IMR-90 (cell line): ENCODE results near the gene PBX4. TPM values are rescaled to one million over a fixed set of nuclear protein-coding genes. Genes with fewer than 3 reads are reported as not detected.

ENCODE experiments used
- ATAC-seq: fragments of 200-7000 bp; cut with Tn5 transposase; 2 replicates; pipeline ENCODE4 v1.9.1; 2020; ENCODE audit warnings: low read depth, mild to moderate bottlenecking, moderate library complexity
- BruUV-seq: library from RNA; stranded (reverse); fragments of 400-500 nt; replicated peaks from 2 replicates; lab custom pipeline; 2021; lab: Mats Ljungman, UMichigan
- CTCF ChIA-PET: fragments of 300-600 bp; formaldehyde crosslinking; extraction: SDS; loops from one replicate; lab custom pipeline; 2021; ENCODE audit warnings: antibody characterized with exemption; lab: Yijun Ruan, JAX
- POLR2A ChIA-PET: fragments of 300-600 bp; sonication (Branson Sonifier 250); formaldehyde crosslinking; loops from one replicate; lab custom pipeline; 2022; ENCODE audit warnings: antibody characterized with exemption; ENCODE audit not compliant: unreplicated experiment; lab: Charles Lee
- DNase-seq: peaks from one replicate; pipeline ENCODE4 v3.0.0; 2013
- H2AFZ ChIP-seq: replicated peaks from 2 replicates; pipeline ENCODE3; 2013; ENCODE audit warnings: low read length, mild to moderate bottlenecking; ENCODE audit not compliant: poor library complexity
- H2AK5ac ChIP-seq: 2 replicates; pipeline ENCODE4 v1.6.1; 2013; ENCODE audit warnings: low read depth, low read length, inconsistent platforms
- H2AK9ac ChIP-seq: replicated peaks from 2 replicates; pipeline ENCODE3; 2013; ENCODE audit warnings: mild to moderate bottlenecking, low read depth, low read length, moderate library complexity; ENCODE audit not compliant: poor library complexity
- H2BK120ac ChIP-seq: 2 replicates; pipeline ENCODE4 v1.6.1; 2013; ENCODE audit warnings: low read depth, low read length, inconsistent platforms
- H2BK15ac ChIP-seq: 3 replicates; pipeline ENCODE4 v1.6.1; 2013; ENCODE audit warnings: low read depth, low read length, inconsistent platforms
- H2BK20ac ChIP-seq: 2 replicates; pipeline ENCODE4 v1.6.1; 2013; ENCODE audit warnings: low read depth, mild to moderate bottlenecking, inconsistent platforms, low read length, moderate library complexity
- H2BK5ac ChIP-seq: 2 replicates; pipeline ENCODE4 v1.6.1; 2013; ENCODE audit warnings: mild to moderate bottlenecking, low read depth, low read length, inconsistent platforms; ENCODE audit not compliant: poor library complexity, severe bottlenecking
- H3K14ac ChIP-seq: replicated peaks from 2 replicates; pipeline ENCODE4 v1.6.1; 2013; ENCODE audit warnings: low read depth, low read length, inconsistent platforms
- H3K18ac ChIP-seq: 2 replicates; pipeline ENCODE4 v1.6.1; 2013; ENCODE audit warnings: low read depth, low read length, control low read depth
- H3K23ac ChIP-seq: 2 replicates; pipeline ENCODE4 v1.6.1; 2013; ENCODE audit warnings: low read depth, low read length, inconsistent platforms
- H3K27ac ChIP-seq: 2 replicates; pipeline ENCODE4 v1.5.1; 2013; ENCODE audit warnings: mild to moderate bottlenecking, control low read depth, low read length; ENCODE audit not compliant: insufficient read depth
- H3K27me3 ChIP-seq: 2 replicates; pipeline ENCODE4 v1.6.1; 2013; ENCODE audit warnings: low read length; ENCODE audit not compliant: control insufficient read depth, insufficient read depth
- H3K36me3 ChIP-seq: 2 replicates; pipeline ENCODE4 v1.6.1; 2013; ENCODE audit warnings: low read length, mixed read lengths; ENCODE audit not compliant: control insufficient read depth, insufficient read depth
- H3K4ac ChIP-seq: 2 replicates; pipeline ENCODE4 v1.6.1; 2013; ENCODE audit warnings: low read depth, low read length, inconsistent platforms
- H3K4me1 ChIP-seq: 2 replicates; pipeline ENCODE4 v1.6.1; 2013; ENCODE audit warnings: low read length, mixed read lengths; ENCODE audit not compliant: control insufficient read depth, insufficient read depth
- H3K4me2 ChIP-seq: 2 replicates; pipeline ENCODE4 v1.6.1; 2013; ENCODE audit warnings: low read depth, mild to moderate bottlenecking, control low read depth, low read length, moderate library complexity
- H3K4me3 ChIP-seq: 2 replicates; pipeline ENCODE4 v1.5.1; 2013; ENCODE audit warnings: low read depth, mild to moderate bottlenecking, control low read depth, low read length, moderate library complexity; ENCODE audit not compliant: insufficient read depth
- H3K56ac ChIP-seq: 2 replicates; pipeline ENCODE4 v1.6.1; 2013; ENCODE audit warnings: low read length, inconsistent platforms; ENCODE audit not compliant: insufficient read depth; ENCODE audit errors: extremely low read depth
- H3K79me1 ChIP-seq, 2 experiments: 2 replicates each; pipeline ENCODE4 v1.6.1; 2013; ENCODE audit warnings: low read length in 2 of 2, inconsistent platforms in 1 of 2, low read depth in 1 of 2
- H3K9ac ChIP-seq: 2 replicates; pipeline ENCODE4 v1.6.1; 2013; ENCODE audit warnings: low read depth, low read length, control low read depth
- H3K9me1 ChIP-seq: 2 replicates; pipeline ENCODE4 v1.6.1; 2013; ENCODE audit warnings: low read length, inconsistent platforms; ENCODE audit not compliant: insufficient read depth
- H3K9me3 ChIP-seq: 2 replicates; pipeline ENCODE4 v1.6.1; 2013; ENCODE audit warnings: low read length; ENCODE audit not compliant: control insufficient read depth, insufficient read depth
- H4K20me1 ChIP-seq: 2 replicates; pipeline ENCODE4 v1.6.1; 2013; ENCODE audit warnings: low read length, inconsistent platforms; ENCODE audit not compliant: insufficient read depth
- H4K5ac ChIP-seq: 2 replicates; pipeline ENCODE4 v1.6.1; 2013; ENCODE audit warnings: mild to moderate bottlenecking, low read depth, low read length, control low read depth
- H4K8ac ChIP-seq, 2 experiments: 2 replicates each; pipeline ENCODE4 v1.6.1; 2013; ENCODE audit warnings: low read depth in 2 of 2, low read length in 2 of 2, control low read depth in 1 of 2, inconsistent platforms in 1 of 2
- H4K91ac ChIP-seq: 2 replicates; pipeline ENCODE4 v1.6.1; 2013; ENCODE audit warnings: low read depth, low read length, inconsistent platforms; ENCODE audit not compliant: insufficient read depth
- BHLHE40 ChIP-seq: fragments of 150-350 bp; IDR thresholded peaks from 2 replicates; pipeline ENCODE4 v1.6.1; 2016; ENCODE audit warnings: mild to moderate bottlenecking, low read depth, low read length
- CEBPB ChIP-seq: IDR thresholded peaks from 2 replicates; pipeline ENCODE4 v1.6.1; 2012; ENCODE audit warnings: low read depth, low read length, improper control_type of control experiment
- CHD1 ChIP-seq: IDR thresholded peaks from 2 replicates; pipeline ENCODE4 v1.6.1; 2012; ENCODE audit warnings: low read depth, low read length, improper control_type of control experiment
- ELK1 ChIP-seq: fragments of 150-350 bp; IDR thresholded peaks from 2 replicates; pipeline ENCODE4 v1.6.1; 2016; ENCODE audit warnings: low read depth, mild to moderate bottlenecking, low read length, moderate library complexity, borderline replicate concordance
- FOS ChIP-seq: fragments of 150-350 bp; IDR thresholded peaks from 2 replicates; pipeline ENCODE4 v1.6.1; 2016; ENCODE audit warnings: low read depth, low read length
- MAFK ChIP-seq: IDR thresholded peaks from 2 replicates; pipeline ENCODE4 v1.6.1; 2012; ENCODE audit warnings: low read depth, low read length, improper control_type of control experiment
- MAZ ChIP-seq: IDR thresholded peaks from 2 replicates; pipeline ENCODE4 v1.6.1; 2012; ENCODE audit warnings: low read depth, mild to moderate bottlenecking, low read length, improper control_type of control experiment, moderate library complexity, borderline replicate concordance
- MXI1 ChIP-seq: IDR thresholded peaks from 2 replicates; pipeline ENCODE4 v1.6.1; 2012; ENCODE audit warnings: low read depth, mild to moderate bottlenecking, low read length, moderate library complexity, borderline replicate concordance
- NFE2L2 ChIP-seq: fragments of 150-350 bp; IDR thresholded peaks from 2 replicates; pipeline ENCODE4 v1.6.1; 2016; ENCODE audit warnings: low read depth, mild to moderate bottlenecking, low read length
- POLR2A ChIP-seq: IDR thresholded peaks from 2 replicates; pipeline ENCODE4 v1.6.1; 2012; ENCODE audit warnings: mild to moderate bottlenecking, low read depth, low read length
- RAD21 ChIP-seq: IDR thresholded peaks from 2 replicates; pipeline ENCODE4 v1.6.1; 2012; ENCODE audit warnings: low read length, improper control_type of control experiment
- RCOR1 ChIP-seq: IDR thresholded peaks from 2 replicates; pipeline ENCODE4 v1.6.1; 2012; ENCODE audit warnings: mild to moderate bottlenecking, low read length, improper control_type of control experiment; ENCODE audit not compliant: insufficient replicate concordance
- RFX5 ChIP-seq: IDR thresholded peaks from 2 replicates; pipeline ENCODE4 v1.8.0; 2012; ENCODE audit warnings: low read depth, mild to moderate bottlenecking, low read length, moderate library complexity
- SMC3 ChIP-seq: fragments of 150-350 bp; IDR thresholded peaks from 2 replicates; pipeline ENCODE4 v1.6.1; 2016; ENCODE audit warnings: low read depth, mild to moderate bottlenecking, antibody characterized with exemption, low read length, moderate library complexity
- WGBS, 2 experiments: methylation state at CpG; one replicate each; pipeline versions ENCODE4 v1.1.5 to v1.1.7; 2013; ENCODE audit warnings: missing lambda C conversion rate in 2 of 2; ENCODE audit not compliant: insufficient read length in 1 of 2; ENCODE audit errors: extremely low coverage in 2 of 2; 5-methylcytosine and 5-hydroxymethylcytosine counted together
- dilution Hi-C: fragments of 300-500 bp; cut with HindIII; formaldehyde crosslinking; loops from one replicate; pipeline ENCODE4 v1.14.3; 2018; ENCODE audit warnings: low sequenced_read_pairs; ENCODE audit not compliant: unreplicated experiment
- in situ Hi-C: fragments of 300-500 bp; cut with MboI; formaldehyde crosslinking; loops from 3 replicates; pipeline ENCODE4 v1.14.3; 2019; ENCODE audit warnings: low sequenced_read_pairs, inconsistent platforms, mixed read lengths
- intact Hi-C: fragments of 100-400 bp; cut with micrococcal nuclease; formaldehyde crosslinking; loops from 2 replicates; pipeline ENCODE4 v1.10.0; 2022
- polyA plus RNA-seq, 3 experiments: library from polyadenylated mRNA; depleted of rRNA; stranded (reverse); fragments of >200 nt; gene quantifications; 2 replicates each; pipeline ENCODE4 v1.2.3, GENCODE V29; 2012; ENCODE audit warnings: low replicate concordance in 1 of 3
- total RNA-seq: library from RNA; depleted of rRNA; stranded (reverse); fragments of >200 nt; gene quantifications from 2 replicates; pipeline ENCODE4 v1.2.3, GENCODE V29; 2012
- TF ChIP-seq, protein P1 (sequence below): fragments of 150-350 bp; IDR thresholded peaks from 2 replicates; pipeline ENCODE4 v1.6.1; 2017; ENCODE audit warnings: mild to moderate bottlenecking, antibody characterized with exemption, low read length, low read depth
- TF ChIP-seq, protein P2 (sequence below): conservative IDR thresholded peaks from 2 replicates; pipeline ENCODE4 v1.5.1; 2012; ENCODE audit warnings: mild to moderate bottlenecking, low read depth, low read length, improper control_type of control experiment

PBX4 gene
- total and polyA plus RNA-seq, 2 of the 4 experiments (the other 2 are of a cell fraction): 0.90 to 2.9 TPM

DNA sequence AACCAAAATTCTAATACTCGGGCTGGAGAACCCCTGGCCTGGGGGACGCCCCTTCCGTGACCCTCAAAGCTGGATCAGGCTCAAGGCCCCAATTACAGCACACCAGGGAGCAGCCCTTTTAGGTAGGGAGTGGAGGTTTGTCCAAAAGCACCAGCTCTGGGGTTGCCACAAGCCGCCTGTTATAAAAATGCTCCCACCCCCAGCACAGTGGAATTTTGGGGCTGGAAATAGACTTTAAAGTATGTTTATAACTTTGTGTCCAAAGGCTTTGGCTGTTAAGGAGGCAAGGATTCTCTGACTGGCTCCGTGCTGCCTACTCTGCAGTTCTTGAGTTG lies 25.5 kb upstream of the PBX4 start:
- H3K14ac ChIP-seq: no peak overlapping the region
- intact Hi-C loops: loop anchor here (5.0 kb wide), 1 partner anchor 92 kb away; no protein-coding TSS in a partner anchor
- no peak overlapping the region for H4K91ac ChIP-seq
- ChIA-PET CTCF (interaction anchor here (0.5 to 1.7 kb wide), 5 partner anchors 10 to 115 kb away, joined by 3 to 11 read pairs (median 3); no protein-coding TSS in a partner anchor), POLR2A (no interaction called here)
- no peak; the same call in 1 of the 2 replicates for ATAC-seq
- H2BK15ac ChIP-seq: no peak overlapping the region
- no peak overlapping the region for H2BK5ac ChIP-seq
- H3K4ac ChIP-seq: no peak overlapping the region
- H4K8ac ChIP-seq: no peak overlapping the region
- no peak overlapping the region for H3K4me3 ChIP-seq
- H3K9me3 ChIP-seq: no peaks in the 10 kb centered on the region
- H3K27me3 ChIP-seq: no peaks in the 10 kb centered on the region
- peaks cover 3 to 19% of the 10 kb centered on the region in 2 experiments for H3K79me1 ChIP-seq
- dilution Hi-C loops: no loop called here
- H4K5ac ChIP-seq: no peak overlapping the region
- no peak overlapping the region for H2BK20ac ChIP-seq
- H4K20me1 ChIP-seq: 0 out of 2 replicates have a peak, but pooled peaks cover 3% of the 10 kb centered on the region
- H3K4me2 ChIP-seq: no peak overlapping the region
- peaks cover 30% of the 10 kb centered on the region for H3K36me3 ChIP-seq
- no peak overlapping the region for H3K9ac ChIP-seq
- TF ChIP-seq RCOR1: no peak
- no peak for TF ChIP-seq NFE2L2
- no peak for TF ChIP-seq MAZ
- TF ChIP-seq, protein P1, sequence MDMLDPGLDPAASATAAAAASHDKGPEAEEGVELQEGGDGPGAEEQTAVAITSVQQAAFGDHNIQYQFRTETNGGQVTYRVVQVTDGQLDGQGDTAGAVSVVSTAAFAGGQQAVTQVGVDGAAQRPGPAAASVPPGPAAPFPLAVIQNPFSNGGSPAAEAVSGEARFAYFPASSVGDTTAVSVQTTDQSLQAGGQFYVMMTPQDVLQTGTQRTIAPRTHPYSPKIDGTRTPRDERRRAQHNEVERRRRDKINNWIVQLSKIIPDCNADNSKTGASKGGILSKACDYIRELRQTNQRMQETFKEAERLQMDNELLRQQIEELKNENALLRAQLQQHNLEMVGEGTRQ: no peak
- no peak for TF ChIP-seq RFX5
- TF ChIP-seq POLR2A: no peak
- no peak for TF ChIP-seq BHLHE40
- TF ChIP-seq ELK1: no peak
- no peak for TF ChIP-seq CHD1
- no peak; the same call in 1 of the 2 replicates for TF ChIP-seq MXI1
- TF ChIP-seq, protein P2, sequence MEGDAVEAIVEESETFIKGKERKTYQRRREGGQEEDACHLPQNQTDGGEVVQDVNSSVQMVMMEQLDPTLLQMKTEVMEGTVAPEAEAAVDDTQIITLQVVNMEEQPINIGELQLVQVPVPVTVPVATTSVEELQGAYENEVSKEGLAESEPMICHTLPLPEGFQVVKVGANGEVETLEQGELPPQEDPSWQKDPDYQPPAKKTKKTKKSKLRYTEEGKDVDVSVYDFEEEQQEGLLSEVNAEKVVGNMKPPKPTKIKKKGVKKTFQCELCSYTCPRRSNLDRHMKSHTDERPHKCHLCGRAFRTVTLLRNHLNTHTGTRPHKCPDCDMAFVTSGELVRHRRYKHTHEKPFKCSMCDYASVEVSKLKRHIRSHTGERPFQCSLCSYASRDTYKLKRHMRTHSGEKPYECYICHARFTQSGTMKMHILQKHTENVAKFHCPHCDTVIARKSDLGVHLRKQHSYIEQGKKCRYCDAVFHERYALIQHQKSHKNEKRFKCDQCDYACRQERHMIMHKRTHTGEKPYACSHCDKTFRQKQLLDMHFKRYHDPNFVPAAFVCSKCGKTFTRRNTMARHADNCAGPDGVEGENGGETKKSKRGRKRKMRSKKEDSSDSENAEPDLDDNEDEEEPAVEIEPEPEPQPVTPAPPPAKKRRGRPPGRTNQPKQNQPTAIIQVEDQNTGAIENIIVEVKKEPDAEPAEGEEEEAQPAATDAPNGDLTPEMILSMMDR: no peak
- TF ChIP-seq SMC3: no peak
- TF ChIP-seq FOS: no peak
- no peak for TF ChIP-seq RAD21
- no peak for TF ChIP-seq MAFK
- no peak for TF ChIP-seq CEBPB
- H2BK120ac ChIP-seq: no peak overlapping the region
- peak overlapping the region; percentile 60 for H2AK9ac ChIP-seq
- no peak overlapping the region for H2AK5ac ChIP-seq
- in situ Hi-C loops: loop anchor here (5.0 to 25.0 kb wide), 2 partner anchors 107 to 257 kb away; partner anchors contain the start of gene CILP2
- H3K27ac ChIP-seq: no peak overlapping the region
- no peak overlapping the region for H3K56ac ChIP-seq
- BruUV-seq: no TSS peak
- H3K23ac ChIP-seq: no peak overlapping the region
- H3K4me1 ChIP-seq: 0 out of 2 replicates have a peak, but pooled peaks cover 2% of the 10 kb centered on the region
- DNase-seq: no peak
- no peak overlapping the region for H3K18ac ChIP-seq
- peaks cover 3% of the 10 kb centered on the region; the same call in 1 of the 2 replicates for H3K9me1 ChIP-seq
- H2AFZ ChIP-seq: peak overlapping the region; percentile 94
- WGBS, 2 experiments: no CpG with 5 or more reads among the region's 5 CpGs
